B cell (primary cell): ENCODE measurements around the gene CHD6. TPM values are rescaled to one million over a fixed set of nuclear protein-coding genes. Genes with fewer than 3 reads are reported as not detected.

Experiments
- ATAC-seq: fragments of 200-7000 bp; cut with Tn5 transposase; one replicate; pipeline ENCODE4 v1.10.0; 2021; ENCODE audit warnings: low read depth, mild to moderate bottlenecking, moderate number of reproducible peaks, moderate library complexity
- CTCF ChIA-PET: fragments of 350-600 bp; sonication (Branson Sonifier 250); formaldehyde crosslinking; loops from one replicate; lab custom pipeline; 2021; ENCODE audit warnings: antibody characterized with exemption, inconsistent platforms; lab: Charles Lee
- POLR2A ChIA-PET: fragments of 350-600 bp; sonication (Branson Sonifier 250); formaldehyde crosslinking; loops from one replicate; lab custom pipeline; 2021; ENCODE audit warnings: antibody characterized with exemption; lab: Charles Lee
- DNase-seq: peaks from one replicate; pipeline ENCODE4 v3.0.0; 2013
- H2AFZ ChIP-seq: 2 replicates; pipeline ENCODE4 v1.6.1; 2012; ENCODE audit warnings: mild to moderate bottlenecking, low read depth, low read length; ENCODE audit not compliant: insufficient read depth, poor library complexity, severe bottlenecking
- H3K27ac ChIP-seq, 2 donors: 1 replicate in 1 of 2; 2 replicates in 1 of 2; pipeline ENCODE4 v1.5.1; 2012 to 2013; ENCODE audit warnings: low read length in 2 of 2, mild to moderate bottlenecking in 2 of 2, moderate library complexity in 1 of 2
- H3K27me3 ChIP-seq, 4 experiments: fragments of 200-600 bp in 1 of 4; sonication (generic) in 1 of 4; replicated peaks in 1 of 4; 1 replicate in 2 of 4; 2 replicates in 2 of 4; pipeline versions ENCODE4 v1.6.1 to v1.7.0; 2013 to 2016; ENCODE audit warnings: low read length in 3 of 4, mild to moderate bottlenecking in 2 of 4, mixed read lengths in 1 of 4, moderate library complexity in 1 of 4; ENCODE audit not compliant: insufficient read depth in 4 of 4, control insufficient read depth in 3 of 4; ENCODE audit errors: control extremely low read depth in 1 of 4
- H3K36me3 ChIP-seq, 2 experiments: replicated peaks in 1 of 2; 1 replicate in 1 of 2; 2 replicates in 1 of 2; pipeline versions ENCODE4 v1.6.1 to v1.7.1; 2013; ENCODE audit warnings: low read length in 1 of 2; ENCODE audit not compliant: insufficient read depth in 2 of 2, control insufficient read depth in 1 of 2; ENCODE audit errors: control extremely low read depth in 1 of 2, extremely low read depth in 1 of 2
- H3K4me1 ChIP-seq, 2 donors: fragments of 200-600 bp in 1 of 2; sonication (generic) in 1 of 2; 1 replicate in 1 of 2; 2 replicates in 1 of 2; pipeline versions ENCODE4 v1.5.1 to v1.6.1; 2013 to 2017; ENCODE audit warnings: low read length in 2 of 2; ENCODE audit not compliant: control insufficient read depth in 2 of 2, insufficient read depth in 2 of 2
- H3K4me2 ChIP-seq: replicated peaks from 2 replicates; pipeline ENCODE3; 2012; ENCODE audit warnings: mild to moderate bottlenecking, low read depth, low read length; ENCODE audit not compliant: poor library complexity, severe bottlenecking
- H3K4me3 ChIP-seq, 5 experiments: fragments of 200-600 bp in 1 of 5; sonication (generic) in 1 of 5; 1 replicate in 3 of 5; 2 replicates in 2 of 5; pipeline versions ENCODE4 v1.5.1 to v1.7.0; 2011 to 2016; ENCODE audit warnings: low read length in 4 of 5, mild to moderate bottlenecking in 4 of 5, low read depth in 2 of 5, control low read depth in 1 of 5, moderate library complexity in 1 of 5; ENCODE audit not compliant: insufficient read depth in 1 of 5; ENCODE audit errors: control extremely low read depth in 1 of 5, extremely low read depth in 1 of 5
- H3K79me2 ChIP-seq: fragments of 200-600 bp; sonication (generic); one replicate; pipeline ENCODE4 v1.6.0; 2016; ENCODE audit warnings: low read length; ENCODE audit not compliant: control insufficient read depth, insufficient read depth
- H3K9ac ChIP-seq: fragments of 200-600 bp; sonication (generic); 2 replicates; pipeline ENCODE4 v1.6.1; 2017; ENCODE audit warnings: mild to moderate bottlenecking, low read length, moderate library complexity
- H3K9me3 ChIP-seq, 3 donors: one replicate each; pipeline versions ENCODE4 v1.6.1 to v1.7.1; 2013; ENCODE audit warnings: low read length in 2 of 3; ENCODE audit not compliant: control insufficient read depth in 2 of 3, insufficient read depth in 1 of 3; ENCODE audit errors: control extremely low read depth in 1 of 3
- H4K20me1 ChIP-seq: 2 replicates; pipeline ENCODE4 v1.6.0; 2012; ENCODE audit warnings: mild to moderate bottlenecking, low read length; ENCODE audit not compliant: insufficient read depth, control insufficient read depth, poor library complexity, severe bottlenecking
- H3K27ac Mint-ChIP-seq: one replicate; pipeline ENCODE4 v1.8.0; 2021; ENCODE audit warnings: mixed read lengths
- H3K27me3 Mint-ChIP-seq: one replicate; pipeline ENCODE4 v1.8.0; 2021; ENCODE audit warnings: mixed read lengths
- H3K4me1 Mint-ChIP-seq: one replicate; pipeline ENCODE4 v1.8.0; 2021; ENCODE audit warnings: mixed read lengths
- H3K4me3 Mint-ChIP-seq: one replicate; pipeline ENCODE4 v1.8.0; 2021; ENCODE audit warnings: mixed read lengths
- H3K9me3 Mint-ChIP-seq: one replicate; pipeline ENCODE4 v1.8.0; 2022; ENCODE audit warnings: mixed read lengths; ENCODE audit not compliant: insufficient read depth
- EZH2 ChIP-seq: IDR thresholded peaks from 2 replicates; pipeline ENCODE4 v1.6.1; 2012; ENCODE audit warnings: borderline replicate concordance, low read depth, mild to moderate bottlenecking, moderate library complexity, low read length; ENCODE audit not compliant: insufficient read depth, poor library complexity, severe bottlenecking
- WGBS: methylation state at CpG from one replicate; pipeline ENCODE4 v1.1.5; 2013; ENCODE audit warnings: missing lambda C conversion rate; ENCODE audit not compliant: insufficient coverage; 5-methylcytosine and 5-hydroxymethylcytosine counted together
- intact Hi-C: fragments of 100-400 bp; cut with micrococcal nuclease; formaldehyde crosslinking; loops from one replicate; pipeline ENCODE4 v1.10.0; 2022
- polyA plus RNA-seq: library from polyadenylated mRNA; depleted of rRNA; stranded (reverse); fragments of >200 nt; gene quantifications from 2 replicates; pipeline ENCODE4 v1.2.3, GENCODE V29; 2012
- total RNA-seq, 2 donors: library from RNA; stranded (reverse); fragments of 120-200 nt in 1 of 2; gene quantifications; 1 replicate in 1 of 2; 2 replicates in 1 of 2; pipeline versions ENCODE4 v1.2.3 to v1.2.4, GENCODE V29; 2013 to 2022
- TF ChIP-seq, protein P1 (sequence below): fragments of 200-600 bp; IDR thresholded peaks from one replicate; pipeline ENCODE4 v1.8.0; 2022; ENCODE audit warnings: antibody characterized with exemption, mild to moderate bottlenecking

CHD6 gene
- total and polyA plus RNA-seq, 2 donors (not counting 1 experiment from before 2014, with no cell fraction given): 10.3 to 117 TPM

- H3K79me2 ChIP-seq: peaks cover 98% of the 10 kb centered on the region
- H3K9ac ChIP-seq: no peak overlapping the region
- ATAC-seq: no peak
- H3K27ac ChIP-seq: no peak overlapping the region
- no peaks in the 10 kb centered on the region for H3K9me3 Mint-ChIP-seq
- H3K36me3 ChIP-seq: peaks cover 2 to 8% of the 10 kb centered on the region in 2 experiments
- peaks cover 30 to 31% of the 10 kb centered on the region in 2 donors for H3K4me1 ChIP-seq
- no peak overlapping the region for H2AFZ ChIP-seq
- H3K4me1 Mint-ChIP-seq: peaks cover 79% of the 10 kb centered on the region
- H4K20me1 ChIP-seq: peaks cover 85% of the 10 kb centered on the region
- 59% methylated on average over 2 of the region's 2 CpGs for WGBS
- POLR2A ChIA-PET: no interaction called here
- no peak overlapping the region for H3K4me2 ChIP-seq
- CTCF ChIA-PET: interaction anchor here (1.1 kb wide), 1 partner anchor 14 kb away, joined by 3 read pairs; no protein-coding TSS in a partner anchor
- H3K27me3 Mint-ChIP-seq: no peaks in the 10 kb centered on the region
- H3K4me3 ChIP-seq: no peak overlapping the region
- intact Hi-C loops: no loop called here
- peaks cover 0 to 4% (median 0%) of the 10 kb centered on the region in 3 donors for H3K9me3 ChIP-seq
- no peaks in the 10 kb centered on the region for H3K27me3 ChIP-seq
- H3K27ac Mint-ChIP-seq: no peak overlapping the region
- DNase-seq: no peak
- TF ChIP-seq EZH2: no peak
- TF ChIP-seq, protein P1, sequence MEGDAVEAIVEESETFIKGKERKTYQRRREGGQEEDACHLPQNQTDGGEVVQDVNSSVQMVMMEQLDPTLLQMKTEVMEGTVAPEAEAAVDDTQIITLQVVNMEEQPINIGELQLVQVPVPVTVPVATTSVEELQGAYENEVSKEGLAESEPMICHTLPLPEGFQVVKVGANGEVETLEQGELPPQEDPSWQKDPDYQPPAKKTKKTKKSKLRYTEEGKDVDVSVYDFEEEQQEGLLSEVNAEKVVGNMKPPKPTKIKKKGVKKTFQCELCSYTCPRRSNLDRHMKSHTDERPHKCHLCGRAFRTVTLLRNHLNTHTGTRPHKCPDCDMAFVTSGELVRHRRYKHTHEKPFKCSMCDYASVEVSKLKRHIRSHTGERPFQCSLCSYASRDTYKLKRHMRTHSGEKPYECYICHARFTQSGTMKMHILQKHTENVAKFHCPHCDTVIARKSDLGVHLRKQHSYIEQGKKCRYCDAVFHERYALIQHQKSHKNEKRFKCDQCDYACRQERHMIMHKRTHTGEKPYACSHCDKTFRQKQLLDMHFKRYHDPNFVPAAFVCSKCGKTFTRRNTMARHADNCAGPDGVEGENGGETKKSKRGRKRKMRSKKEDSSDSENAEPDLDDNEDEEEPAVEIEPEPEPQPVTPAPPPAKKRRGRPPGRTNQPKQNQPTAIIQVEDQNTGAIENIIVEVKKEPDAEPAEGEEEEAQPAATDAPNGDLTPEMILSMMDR: no peak
- H3K4me3 Mint-ChIP-seq: no peak overlapping the region
Measured at GRCh38 chr20:41567615-41568014, 50.6 kb downstream of the CHD6 start.

GRCh38 chr20:41566896-41567527 lies 51.2 kb downstream of the CHD6 start:
- Mint-ChIP-seq H3K4me1 (peaks cover 74% of the 10 kb centered on the region), H3K27ac (no peak overlapping the region), H3K4me3 (no peak overlapping the region), H3K27me3 (no peaks in the 10 kb centered on the region), H3K9me3 (no peaks in the 10 kb centered on the region)
- WGBS: 100% methylated on average over 2 of the region's 3 CpGs
- DNase-seq (no peak), ATAC-seq (no peak)
- peaks cover 2 to 8% of the 10 kb centered on the region in 2 experiments for H3K36me3 ChIP-seq
- H3K4me2 ChIP-seq: no peak overlapping the region
- POLR2A ChIA-PET: no interaction called here
- H3K4me1 ChIP-seq: peaks cover 25 to 26% of the 10 kb centered on the region in 2 donors
- no peak overlapping the region for H3K27ac ChIP-seq
- CTCF ChIA-PET: interaction anchor here (1.1 kb wide), 1 partner anchor 15 kb away, joined by 3 read pairs; no protein-coding TSS in a partner anchor
- H3K9ac ChIP-seq: no peak overlapping the region
- H3K9me3 ChIP-seq: no peaks in the 10 kb centered on the region
- intact Hi-C loops: no loop called here
- TF ChIP-seq, protein P1: no peak
- peaks cover 79% of the 10 kb centered on the region for H4K20me1 ChIP-seq
- peaks cover 96% of the 10 kb centered on the region for H3K79me2 ChIP-seq
- no peaks in the 10 kb centered on the region for H3K27me3 ChIP-seq
- H3K4me3 ChIP-seq: no peak overlapping the region
- no peak overlapping the region for H2AFZ ChIP-seq
